ENCODE results near the gene CREG2. TPM values are rescaled to one million over a fixed set of nuclear protein-coding genes. Genes with fewer than 3 reads are reported as not detected.
A peak's percentile ranks its signal among the peaks of the same experiment; 100 is the strongest.

Gene CREG2
- total RNA-seq: 0.26 and 0.38 TPM in 2 replicates

DNA sequence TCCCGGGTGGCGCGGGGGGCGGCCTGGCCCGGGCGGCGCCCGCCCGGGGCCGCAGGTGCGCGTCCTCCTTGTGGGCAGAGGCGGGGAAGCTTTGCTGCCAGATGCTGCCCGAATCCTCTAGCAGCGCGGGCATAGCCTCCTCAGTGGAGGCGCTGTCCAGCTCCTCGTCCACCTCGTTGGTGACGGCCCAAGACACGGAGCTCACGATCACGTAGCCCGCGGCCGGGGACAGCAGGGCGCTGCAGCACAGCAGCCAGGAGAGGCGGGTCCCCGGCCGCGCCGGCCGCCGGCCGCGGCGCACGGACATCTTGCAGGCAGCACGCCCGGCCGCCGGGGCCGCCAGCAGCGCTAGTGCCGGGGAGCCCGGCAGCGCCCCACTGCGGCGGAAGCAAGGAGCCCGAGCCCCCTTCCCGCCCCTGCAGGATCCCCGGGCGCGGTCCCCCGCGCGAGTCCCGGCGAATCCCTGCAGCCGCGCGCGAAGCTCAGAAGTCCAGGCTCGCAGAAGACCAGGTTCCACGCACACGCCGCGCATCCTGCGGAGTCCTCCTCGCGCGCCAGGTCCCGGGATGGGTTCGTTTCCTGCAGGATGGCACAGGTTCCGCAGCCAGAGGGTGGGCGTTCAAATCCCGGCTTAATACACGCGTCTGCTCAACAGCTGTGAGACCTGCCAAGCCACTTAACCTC is at the start of gene CREG2:
Gene CREG2 (minus strand): TSS at position 353 of the 684 bp plus-strand sequence. CDS start 46 bp downstream, at position 307.
- Histone ChIP-seq H3K27me3 (ENCODE audit: control insufficient read depth, insufficient read depth, low read length) (no peaks in the 10 kb centered on the region), H3K4me3 (ENCODE audit: low read depth, low read length) (peak within 1 kb of the TSS; percentile 36), H3K36me3 (ENCODE audit: control insufficient read depth, insufficient read depth, low read length) (no peaks in the 10 kb centered on the region)
- TF ChIP-seq, protein P1, sequence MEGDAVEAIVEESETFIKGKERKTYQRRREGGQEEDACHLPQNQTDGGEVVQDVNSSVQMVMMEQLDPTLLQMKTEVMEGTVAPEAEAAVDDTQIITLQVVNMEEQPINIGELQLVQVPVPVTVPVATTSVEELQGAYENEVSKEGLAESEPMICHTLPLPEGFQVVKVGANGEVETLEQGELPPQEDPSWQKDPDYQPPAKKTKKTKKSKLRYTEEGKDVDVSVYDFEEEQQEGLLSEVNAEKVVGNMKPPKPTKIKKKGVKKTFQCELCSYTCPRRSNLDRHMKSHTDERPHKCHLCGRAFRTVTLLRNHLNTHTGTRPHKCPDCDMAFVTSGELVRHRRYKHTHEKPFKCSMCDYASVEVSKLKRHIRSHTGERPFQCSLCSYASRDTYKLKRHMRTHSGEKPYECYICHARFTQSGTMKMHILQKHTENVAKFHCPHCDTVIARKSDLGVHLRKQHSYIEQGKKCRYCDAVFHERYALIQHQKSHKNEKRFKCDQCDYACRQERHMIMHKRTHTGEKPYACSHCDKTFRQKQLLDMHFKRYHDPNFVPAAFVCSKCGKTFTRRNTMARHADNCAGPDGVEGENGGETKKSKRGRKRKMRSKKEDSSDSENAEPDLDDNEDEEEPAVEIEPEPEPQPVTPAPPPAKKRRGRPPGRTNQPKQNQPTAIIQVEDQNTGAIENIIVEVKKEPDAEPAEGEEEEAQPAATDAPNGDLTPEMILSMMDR (IDR thresholded peaks at IDR 0.05; ENCODE audit: insufficient read depth, low read length, severe bottlenecking): peak; percentile 66
- FAIRE-seq (no peak), DNase-seq (ENCODE audit: low read depth) (peak; percentile 30)

- TF ChIP-seq, protein P1 (IDR thresholded peaks at IDR 0.05; ENCODE audit: insufficient read depth, low read length, severe bottlenecking): no peak
- no peaks in the 10 kb centered on the region for H3K36me3 ChIP-seq (ENCODE audit: control insufficient read depth, insufficient read depth, low read length)
- FAIRE-seq (no peak), DNase-seq (ENCODE audit: low read depth) (no peak)
- no peaks in the 10 kb centered on the region for H3K27me3 ChIP-seq (ENCODE audit: control insufficient read depth, insufficient read depth, low read length)
- H3K4me3 ChIP-seq (ENCODE audit: low read depth, low read length): no peak overlapping the region
These were observed 47.9 kb upstream of the CREG2 start for GRCh38 chr2:101435001-101435862.

DNA sequence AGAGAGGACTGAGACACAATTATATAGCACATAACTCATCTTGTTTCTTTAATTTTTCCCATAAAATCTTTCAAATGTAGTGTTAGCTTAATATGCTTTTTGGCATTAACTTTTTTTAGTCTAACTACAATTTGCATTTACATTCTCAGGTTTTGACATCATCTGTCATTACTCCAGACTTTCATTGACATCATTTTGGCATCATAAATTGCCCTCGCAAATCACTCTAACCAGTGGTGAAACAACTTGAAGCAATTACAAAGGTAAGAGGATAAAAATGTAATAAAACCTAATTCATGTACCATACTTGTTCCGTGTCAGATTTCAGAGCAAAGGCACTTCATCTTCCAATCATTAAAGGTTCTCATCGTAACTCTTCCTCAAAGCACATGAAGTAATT is 46.2 kb upstream of the CREG2 start:
- TF ChIP-seq, protein P1 (IDR thresholded peaks at IDR 0.05; ENCODE audit: insufficient read depth, low read length, severe bottlenecking): no peak
- Histone ChIP-seq H3K4me3 (ENCODE audit: low read depth, low read length) (no peak overlapping the region), H3K27me3 (ENCODE audit: control insufficient read depth, insufficient read depth, low read length) (no peaks in the 10 kb centered on the region), H3K36me3 (ENCODE audit: control insufficient read depth, insufficient read depth, low read length) (no peaks in the 10 kb centered on the region)
- no peak for FAIRE-seq
- DNase-seq (ENCODE audit: low read depth): no peak

DNA sequence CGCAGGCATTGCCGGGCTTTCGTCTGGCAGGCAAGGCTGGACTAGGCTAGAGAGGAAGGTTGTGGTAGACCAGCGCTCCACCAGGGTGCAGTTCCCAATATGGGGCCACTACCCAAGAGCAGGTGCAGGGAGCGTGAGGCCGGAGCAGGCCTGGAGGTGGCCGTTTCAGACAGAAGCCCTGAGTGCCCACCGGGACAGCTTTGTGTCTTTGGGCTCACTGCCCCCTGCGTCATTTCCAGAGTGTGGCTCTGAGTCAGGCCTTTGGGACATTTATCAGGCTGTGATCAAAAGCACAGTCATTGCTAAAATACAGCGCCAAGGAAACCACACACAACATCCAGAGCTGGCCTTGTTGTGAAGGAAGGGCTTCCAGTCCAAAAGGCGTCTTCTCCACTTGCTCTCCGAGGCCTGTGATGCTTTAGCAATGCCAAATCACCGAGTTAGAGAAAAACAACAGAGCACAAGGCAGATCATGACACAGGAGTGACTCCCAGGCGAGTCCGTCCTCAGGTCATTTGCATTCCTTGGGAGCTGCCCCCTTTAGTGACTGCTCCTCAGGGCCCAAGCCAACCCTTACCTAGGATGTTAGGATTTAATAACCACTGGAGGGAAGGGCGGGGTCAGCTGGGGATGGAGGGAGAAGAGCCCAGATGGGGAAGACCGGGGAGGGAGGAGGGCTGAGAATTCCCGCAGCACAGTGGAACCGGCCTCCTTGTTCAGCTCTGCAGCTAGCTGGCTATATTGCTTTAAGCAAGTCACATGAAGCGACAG is 45.3 kb upstream of the CREG2 start:
- no peak overlapping the region for H3K4me3 ChIP-seq (ENCODE audit: low read depth, low read length)
- H3K27me3 ChIP-seq (ENCODE audit: control insufficient read depth, insufficient read depth, low read length): no peaks in the 10 kb centered on the region
- DNase-seq (ENCODE audit: low read depth) (no peak), FAIRE-seq (no peak)
- TF ChIP-seq, protein P1 (IDR thresholded peaks at IDR 0.05; ENCODE audit: insufficient read depth, low read length, severe bottlenecking): no peak
- H3K36me3 ChIP-seq (ENCODE audit: control insufficient read depth, insufficient read depth, low read length): no peaks in the 10 kb centered on the region

DNA sequence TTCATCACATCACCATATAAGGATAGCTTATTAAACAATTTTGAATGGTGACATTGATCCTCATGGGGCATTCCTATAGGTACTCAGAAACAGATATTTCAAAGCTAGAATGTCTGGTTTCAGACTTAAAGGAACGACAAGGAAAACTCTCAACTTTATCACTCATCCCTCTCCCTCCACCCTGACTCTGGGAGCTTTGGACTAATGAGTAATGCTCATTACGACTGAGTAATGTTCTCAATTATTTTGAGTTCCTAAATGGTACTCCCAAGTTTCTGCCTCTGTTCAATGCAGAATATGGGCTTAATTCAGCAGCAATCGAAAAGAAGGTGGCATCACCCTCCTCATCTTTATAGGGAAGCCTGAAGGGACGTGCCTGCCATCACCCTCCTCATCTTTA is 44.2 kb upstream of the CREG2 start:
- H3K4me3 ChIP-seq (ENCODE audit: low read depth, low read length): no peak overlapping the region
- FAIRE-seq (no peak), DNase-seq (ENCODE audit: low read depth) (no peak)
- H3K27me3 ChIP-seq (ENCODE audit: control insufficient read depth, insufficient read depth, low read length): no peaks in the 10 kb centered on the region
- TF ChIP-seq, protein P1 (IDR thresholded peaks at IDR 0.05; ENCODE audit: insufficient read depth, low read length, severe bottlenecking): no peak
- no peaks in the 10 kb centered on the region for H3K36me3 ChIP-seq (ENCODE audit: control insufficient read depth, insufficient read depth, low read length)

Measured in bronchial epithelial cell (primary cell).